Endothelial cell of umbilical vein (primary cell): ENCODE data around the gene HIVEP3. TPM values are rescaled to one million over a fixed set of nuclear protein-coding genes. Genes with fewer than 3 reads are reported as not detected.

Experiments used
- BruUV-seq: library from RNA; stranded (reverse); fragments of 400-500 nt; replicated peaks from 2 replicates; lab custom pipeline; 2021; lab: Mats Ljungman, UMichigan
- CTCF ChIA-PET: fragments of 300-600, 350-600 bp; sonication (Branson Sonifier 250); formaldehyde crosslinking; loops from one replicate; lab custom pipeline; 2021; ENCODE audit warnings: antibody characterized with exemption, inconsistent platforms; lab: Charles Lee
- POLR2A ChIA-PET: fragments of 300-600, 350-600 bp; sonication (Branson Sonifier 250); formaldehyde crosslinking; loops from one replicate; lab custom pipeline; 2021; ENCODE audit warnings: antibody characterized with exemption, inconsistent platforms; lab: Charles Lee
- DNase-seq: peaks from one replicate; pipeline ENCODE4 v3.0.0-alpha.2; 2011; ENCODE audit warnings: low read depth, low spot score
- FAIRE-seq: peaks from 2 replicates; lab custom pipeline; 2011; peaks lifted over from hg19 to GRCh38; lab: Jason Lieb, UNC
- H2AFZ ChIP-seq: 2 replicates; pipeline ENCODE4 v1.6.0; 2012; ENCODE audit warnings: low read depth, low read length, control low read depth, inconsistent platforms
- H3K27ac ChIP-seq: 2 replicates; pipeline ENCODE4 v1.5.1; 2011; ENCODE audit warnings: low read depth, mild to moderate bottlenecking, control low read depth, low read length, moderate library complexity; ENCODE audit not compliant: insufficient read depth
- H3K27me3 ChIP-seq, 2 experiments: 2 replicates each; pipeline versions ENCODE4 v1.6.0 to v1.6.1; 2011; ENCODE audit warnings: low read length in 2 of 2, mixed read lengths in 1 of 2; ENCODE audit not compliant: control insufficient read depth in 2 of 2, insufficient read depth in 2 of 2
- H3K36me3 ChIP-seq, 2 experiments: 2 replicates in 1 of 2; 3 replicates in 1 of 2; pipeline ENCODE4 v1.5.1; 2011; ENCODE audit warnings: low read length in 2 of 2, mild to moderate bottlenecking in 1 of 2, moderate library complexity in 1 of 2; ENCODE audit not compliant: control insufficient read depth in 2 of 2, insufficient read depth in 2 of 2; ENCODE audit errors: extremely low read depth in 1 of 2
- H3K4me1 ChIP-seq: 3 replicates; pipeline ENCODE4 v1.5.1; 2011; ENCODE audit warnings: mild to moderate bottlenecking, low read length; ENCODE audit not compliant: control insufficient read depth, insufficient read depth; ENCODE audit errors: extremely low read depth
- H3K4me2 ChIP-seq: 2 replicates; pipeline ENCODE4 v1.6.1; 2011; ENCODE audit warnings: low read length, control low read depth, mixed read lengths; ENCODE audit not compliant: insufficient read depth
- H3K4me3 ChIP-seq, 3 experiments: fragments of 200-600 bp in 1 of 3; sonication (generic), shearing (Covaris generic) in 1 of 3; replicated peaks in 1 of 3; 2 replicates each; pipeline ENCODE4 v1.5.1; 2011 to 2016; ENCODE audit warnings: control low read depth in 3 of 3, low read length in 3 of 3, mild to moderate bottlenecking in 2 of 3, inconsistent platforms in 1 of 3, low read depth in 1 of 3, moderate library complexity in 1 of 3; ENCODE audit not compliant: insufficient read depth in 1 of 3
- H3K79me2 ChIP-seq: 2 replicates; pipeline ENCODE4 v1.6.0; 2012; ENCODE audit warnings: low read length, inconsistent platforms; ENCODE audit not compliant: control insufficient read depth, insufficient read depth
- H3K9ac ChIP-seq: replicated peaks from 2 replicates; pipeline ENCODE3; 2011; ENCODE audit warnings: low read length, control low read depth; ENCODE audit not compliant: insufficient read depth; ENCODE audit errors: extremely low read depth
- H3K9me1 ChIP-seq: replicated peaks from 3 replicates; pipeline ENCODE4 v1.6.0; 2011; ENCODE audit warnings: mild to moderate bottlenecking, low read length; ENCODE audit not compliant: control insufficient read depth, insufficient read depth; ENCODE audit errors: extremely low read depth
- H3K9me3 ChIP-seq: replicated peaks from 2 replicates; pipeline ENCODE4 v1.5.1; 2012; ENCODE audit warnings: low read length, inconsistent platforms; ENCODE audit not compliant: control insufficient read depth, insufficient read depth
- H4K20me1 ChIP-seq: replicated peaks from 2 replicates; pipeline ENCODE3; 2011; ENCODE audit warnings: mild to moderate bottlenecking, low read length; ENCODE audit not compliant: control insufficient read depth, insufficient read depth; ENCODE audit errors: extremely low read depth
- EZH2 ChIP-seq: IDR thresholded peaks from 2 replicates; pipeline ENCODE4 v1.6.1; 2012; ENCODE audit warnings: borderline replicate concordance, low read depth, mild to moderate bottlenecking, moderate library complexity, low read length, inconsistent platforms; ENCODE audit not compliant: severe bottlenecking
- FOS ChIP-seq: IDR thresholded peaks from 2 replicates; pipeline ENCODE4 v1.6.1; 2011; ENCODE audit warnings: mild to moderate bottlenecking, low read length, moderate library complexity, borderline replicate concordance; ENCODE audit not compliant: insufficient read depth
- GATA2 ChIP-seq: IDR thresholded peaks from 2 replicates; pipeline ENCODE4 v1.7.0; 2011; ENCODE audit warnings: low read depth, mild to moderate bottlenecking, moderate library complexity, mixed read lengths, low read length; ENCODE audit not compliant: insufficient read length, insufficient read depth
- JUN ChIP-seq: IDR thresholded peaks from 2 replicates; pipeline ENCODE4 v1.6.1; 2011; ENCODE audit warnings: borderline replicate concordance, low read depth; ENCODE audit not compliant: insufficient read length, insufficient read depth
- MYC ChIP-seq: IDR thresholded peaks from one replicate; pipeline ENCODE4 v1.6.1; 2011; ENCODE audit warnings: mild to moderate bottlenecking, low read depth, low read length
- POLR2A ChIP-seq: IDR thresholded peaks from 2 replicates; pipeline ENCODE4 v1.6.1; 2012; ENCODE audit warnings: low read depth, mild to moderate bottlenecking, control low read depth, low read length
- POLR2AphosphoS5 ChIP-seq: IDR thresholded peaks from 2 replicates; pipeline ENCODE4 v1.6.1; 2012; ENCODE audit warnings: low read depth, mild to moderate bottlenecking, control low read depth, low read length, moderate library complexity; ENCODE audit not compliant: insufficient read depth
- dilution Hi-C: fragments of 300-500 bp; cut with MboI; formaldehyde crosslinking; loops from one replicate; pipeline ENCODE4 v1.15.0; 2019; ENCODE audit warnings: low sequenced_read_pairs; ENCODE audit not compliant: extremely low pct_ligation_motif_present
- intact Hi-C: fragments of 100-400 bp; cut with micrococcal nuclease; formaldehyde crosslinking; loops from one replicate; pipeline ENCODE4 v1.10.0; 2022
- polyA plus RNA-seq, 4 experiments: library from polyadenylated mRNA; depleted of rRNA in 3 of 4; stranded (reverse) in 3 of 4; unstranded in 1 of 4; fragments of >200 nt; gene quantifications; 2 replicates each; pipeline versions ENCODE4 v1.2.1 to v1.2.3, GENCODE V29; 2011 to 2012; ENCODE audit warnings: missing spikeins in 1 of 4
- total RNA-seq: library from RNA; stranded (reverse); gene quantifications from 2 replicates; pipeline ENCODE4 v1.2.3, GENCODE V29; 2021
- TF ChIP-seq, protein P1 (sequence below): IDR thresholded peaks from 2 replicates; pipeline ENCODE4 v1.6.1; 2011; ENCODE audit not compliant: insufficient read depth, insufficient read length
- TF ChIP-seq, protein P2 (sequence below), 2 donors: IDR thresholded peaks; 1 replicate in 1 of 2; 2 replicates in 1 of 2; pipeline ENCODE4 v1.5.1; 2011; ENCODE audit warnings: low read length in 2 of 2, mild to moderate bottlenecking in 2 of 2, moderate library complexity in 2 of 2, control low read depth in 1 of 2, inconsistent platforms in 1 of 2, low read depth in 1 of 2; ENCODE audit not compliant: insufficient read depth in 1 of 2; ENCODE audit errors: extremely low read depth in 1 of 2

The HIVEP3 gene
- total and polyA plus RNA-seq, 2 donors (not counting 3 experiments of a cell fraction or from before 2014, with no cell fraction given): 3.4 to 4.0 TPM

DNA sequence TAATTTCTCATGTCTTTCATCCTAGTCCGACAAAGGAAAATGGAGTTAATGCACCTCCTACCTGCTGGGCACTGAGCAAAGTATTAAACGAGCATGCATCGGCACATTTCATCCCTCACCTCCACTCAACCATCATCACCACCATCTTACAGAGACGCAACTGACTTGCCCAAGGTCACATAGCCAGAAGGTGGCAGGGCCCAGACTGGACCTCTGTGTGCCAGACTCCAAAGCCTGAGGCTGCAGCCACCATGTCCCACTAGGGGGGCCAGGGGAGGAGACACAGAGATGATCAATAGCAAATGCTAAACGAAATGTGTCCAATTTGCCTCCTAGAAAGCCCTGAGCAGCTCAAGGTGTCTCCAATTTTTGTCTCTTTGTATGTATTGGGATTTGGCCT is 270.5 kb downstream of the HIVEP3 start:
- no peak overlapping the region for H3K9ac ChIP-seq
- H4K20me1 ChIP-seq: no peaks in the 10 kb centered on the region
- H3K9me1 ChIP-seq: no peaks in the 10 kb centered on the region
- H3K4me2 ChIP-seq: no peak overlapping the region
- dilution Hi-C loops (no loop called here), intact Hi-C loops (no loop called here)
- no peak overlapping the region for H2AFZ ChIP-seq
- DNase-seq (no peak), FAIRE-seq (no peak)
- no peaks in the 10 kb centered on the region for H3K79me2 ChIP-seq
- H3K36me3 ChIP-seq: no peaks in the 10 kb centered on the region
- no TSS peak for BruUV-seq
- no peak overlapping the region for H3K27ac ChIP-seq
- ChIA-PET CTCF (interaction anchor here (1.1 to 1.5 kb wide), 2 partner anchors 17 to 36 kb away, joined by 3 read pairs; no protein-coding TSS in a partner anchor), POLR2A (no interaction called here)
- no peaks in the 10 kb centered on the region for H3K9me3 ChIP-seq
- TF ChIP-seq, protein P1, sequence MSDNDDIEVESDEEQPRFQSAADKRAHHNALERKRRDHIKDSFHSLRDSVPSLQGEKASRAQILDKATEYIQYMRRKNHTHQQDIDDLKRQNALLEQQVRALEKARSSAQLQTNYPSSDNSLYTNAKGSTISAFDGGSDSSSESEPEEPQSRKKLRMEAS: no peak
- TF ChIP-seq GATA2 (no peak), MYC (no peak), JUN (no peak), POLR2A (no peak), POLR2AphosphoS5 (no peak), FOS (no peak), EZH2 (no peak)
- TF ChIP-seq, protein P2, sequence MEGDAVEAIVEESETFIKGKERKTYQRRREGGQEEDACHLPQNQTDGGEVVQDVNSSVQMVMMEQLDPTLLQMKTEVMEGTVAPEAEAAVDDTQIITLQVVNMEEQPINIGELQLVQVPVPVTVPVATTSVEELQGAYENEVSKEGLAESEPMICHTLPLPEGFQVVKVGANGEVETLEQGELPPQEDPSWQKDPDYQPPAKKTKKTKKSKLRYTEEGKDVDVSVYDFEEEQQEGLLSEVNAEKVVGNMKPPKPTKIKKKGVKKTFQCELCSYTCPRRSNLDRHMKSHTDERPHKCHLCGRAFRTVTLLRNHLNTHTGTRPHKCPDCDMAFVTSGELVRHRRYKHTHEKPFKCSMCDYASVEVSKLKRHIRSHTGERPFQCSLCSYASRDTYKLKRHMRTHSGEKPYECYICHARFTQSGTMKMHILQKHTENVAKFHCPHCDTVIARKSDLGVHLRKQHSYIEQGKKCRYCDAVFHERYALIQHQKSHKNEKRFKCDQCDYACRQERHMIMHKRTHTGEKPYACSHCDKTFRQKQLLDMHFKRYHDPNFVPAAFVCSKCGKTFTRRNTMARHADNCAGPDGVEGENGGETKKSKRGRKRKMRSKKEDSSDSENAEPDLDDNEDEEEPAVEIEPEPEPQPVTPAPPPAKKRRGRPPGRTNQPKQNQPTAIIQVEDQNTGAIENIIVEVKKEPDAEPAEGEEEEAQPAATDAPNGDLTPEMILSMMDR (IDR thresholded peaks at IDR 0.05; ENCODE audit: extremely low read depth in 1 of 2, insufficient read depth in 1 of 2, low read depth in 1 of 2, low read length in 2 of 2): no peak
- H3K4me1 ChIP-seq: peaks cover 10% of the 10 kb centered on the region
- H3K27me3 ChIP-seq: no peaks in the 10 kb centered on the region
- no peak overlapping the region for H3K4me3 ChIP-seq
